ENCODE data around the gene VAV2.

VAV2 gene

GRCh38 chr9:133713960-133714495 is 278.1 kb downstream of the VAV2 start:
- DNase-seq = no peak

GRCh38 chr9:133713150-133713959 is 278.8 kb downstream of the VAV2 start:
- DNase-seq = no peak

GRCh38 chr9:133712221-133713100 is 279.7 kb downstream of the VAV2 start:
- DNase-seq = no peak
